Nephron progenitor cell (in vitro differentiated cells): Measurements from ENCODE around the gene ZRANB3.
"Not testable (repeated sequence)": the region's sequence is repeated elsewhere in the genome, so short reads cannot be mapped to it uniquely, and the experiment has no call there.

Experiments
- DNase-seq: peaks from one replicate; pipeline ENCODE4 v3.0.0; 2021
- H3K27ac Mint-ChIP-seq: 2 replicates; pipeline ENCODE4 v1.8.0; 2021; ENCODE audit warnings: mild to moderate bottlenecking, moderate library complexity, mixed read lengths
- H3K27me3 Mint-ChIP-seq: 2 replicates; pipeline ENCODE4 v1.8.0; 2021; ENCODE audit warnings: mild to moderate bottlenecking, low read depth, mixed read lengths; ENCODE audit not compliant: poor library complexity
- H3K36me3 Mint-ChIP-seq: 2 replicates; pipeline ENCODE4 v1.8.0; 2021; ENCODE audit warnings: low read depth, mixed read lengths
- H3K4me1 Mint-ChIP-seq: 2 replicates; pipeline ENCODE4 v1.8.0; 2021; ENCODE audit warnings: mixed read lengths
- H3K4me3 Mint-ChIP-seq: 2 replicates; pipeline ENCODE4 v1.8.0; 2021; ENCODE audit warnings: mild to moderate bottlenecking, moderate library complexity, mixed read lengths
- H3K9me3 Mint-ChIP-seq: 2 replicates; pipeline ENCODE4 v1.8.0; 2021; ENCODE audit warnings: mild to moderate bottlenecking, moderate library complexity, mixed read lengths
- TF ChIP-seq, protein P1 (sequence below): fragments of 200-600 bp; sonication (generic); IDR thresholded peaks from 2 replicates; pipeline ENCODE4 v1.5.0; 2021; ENCODE audit warnings: antibody characterized with exemption

The ZRANB3 gene

DNA sequence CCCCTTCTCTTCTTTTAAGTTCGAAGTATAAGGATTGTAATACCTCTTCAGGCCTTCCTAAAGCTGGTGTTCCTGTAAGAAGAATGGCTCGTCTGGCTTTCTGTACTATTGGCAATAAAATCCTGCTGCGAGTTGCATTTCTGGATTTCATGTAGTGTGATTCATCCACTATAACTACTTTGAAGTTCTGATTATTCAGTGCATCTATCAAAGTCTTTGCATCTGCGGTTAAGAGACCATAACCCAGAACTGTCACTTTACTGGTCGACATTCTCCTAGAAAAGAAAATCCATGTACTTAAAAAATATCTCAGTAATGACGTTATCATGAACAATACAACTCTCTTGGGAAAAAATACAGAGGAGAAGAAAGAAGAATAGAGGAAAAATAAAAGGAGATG is 181.1 kb downstream of the ZRANB3 start:
- H3K27ac Mint-ChIP-seq, result no peak overlapping the region
- peaks cover 37% of the 10 kb centered on the region for H3K36me3 Mint-ChIP-seq

DNA sequence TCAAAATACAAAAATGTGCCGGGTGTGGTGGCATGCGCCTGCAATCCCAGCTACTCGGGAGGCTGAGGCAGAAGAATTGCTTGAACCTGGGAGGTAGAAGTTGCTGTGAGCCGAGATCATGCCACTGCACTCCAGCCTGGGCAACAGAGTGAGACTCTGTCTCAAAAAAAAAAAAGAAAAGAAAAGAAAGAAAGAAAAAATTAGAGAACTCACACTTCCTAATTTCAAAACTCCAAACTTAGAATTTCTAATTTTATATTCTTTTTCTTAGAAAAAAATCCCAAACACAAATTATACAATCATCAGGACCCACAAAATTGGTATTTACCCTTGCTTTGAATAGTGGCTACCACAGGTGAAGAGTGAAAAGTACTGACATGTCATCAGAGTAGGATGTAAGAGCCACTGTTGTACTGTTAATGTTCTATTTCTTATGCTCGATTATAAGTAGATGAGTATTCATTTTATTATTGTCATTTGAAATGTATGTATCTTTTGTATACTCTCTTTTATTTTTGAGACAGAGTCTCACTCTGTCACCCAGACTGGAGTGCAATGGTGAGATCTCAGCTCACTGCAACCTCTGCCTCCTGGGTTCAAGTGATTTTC is 182.8 kb downstream of the ZRANB3 start:
- Mint-ChIP-seq H3K9me3 (peaks cover 15% of the 10 kb centered on the region), H3K36me3 (peaks cover 51% of the 10 kb centered on the region)
- H3K27ac Mint-ChIP-seq, H3K4me1 Mint-ChIP-seq, DNase-seq, H3K4me3 Mint-ChIP-seq, H3K27me3 Mint-ChIP-seq: not testable (repeated sequence)

More for the DNA sequence above, 181.1 kb downstream of the ZRANB3 start:
- TF ChIP-seq, protein P1, sequence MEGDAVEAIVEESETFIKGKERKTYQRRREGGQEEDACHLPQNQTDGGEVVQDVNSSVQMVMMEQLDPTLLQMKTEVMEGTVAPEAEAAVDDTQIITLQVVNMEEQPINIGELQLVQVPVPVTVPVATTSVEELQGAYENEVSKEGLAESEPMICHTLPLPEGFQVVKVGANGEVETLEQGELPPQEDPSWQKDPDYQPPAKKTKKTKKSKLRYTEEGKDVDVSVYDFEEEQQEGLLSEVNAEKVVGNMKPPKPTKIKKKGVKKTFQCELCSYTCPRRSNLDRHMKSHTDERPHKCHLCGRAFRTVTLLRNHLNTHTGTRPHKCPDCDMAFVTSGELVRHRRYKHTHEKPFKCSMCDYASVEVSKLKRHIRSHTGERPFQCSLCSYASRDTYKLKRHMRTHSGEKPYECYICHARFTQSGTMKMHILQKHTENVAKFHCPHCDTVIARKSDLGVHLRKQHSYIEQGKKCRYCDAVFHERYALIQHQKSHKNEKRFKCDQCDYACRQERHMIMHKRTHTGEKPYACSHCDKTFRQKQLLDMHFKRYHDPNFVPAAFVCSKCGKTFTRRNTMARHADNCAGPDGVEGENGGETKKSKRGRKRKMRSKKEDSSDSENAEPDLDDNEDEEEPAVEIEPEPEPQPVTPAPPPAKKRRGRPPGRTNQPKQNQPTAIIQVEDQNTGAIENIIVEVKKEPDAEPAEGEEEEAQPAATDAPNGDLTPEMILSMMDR, result no peak
- Mint-ChIP-seq H3K4me1 (no peaks in the 10 kb centered on the region), H3K4me3 (no peak overlapping the region), H3K27me3 (peaks cover 2% of the 10 kb centered on the region), H3K9me3 (peaks cover 15% of the 10 kb centered on the region)
- no peak for DNase-seq

DNA sequence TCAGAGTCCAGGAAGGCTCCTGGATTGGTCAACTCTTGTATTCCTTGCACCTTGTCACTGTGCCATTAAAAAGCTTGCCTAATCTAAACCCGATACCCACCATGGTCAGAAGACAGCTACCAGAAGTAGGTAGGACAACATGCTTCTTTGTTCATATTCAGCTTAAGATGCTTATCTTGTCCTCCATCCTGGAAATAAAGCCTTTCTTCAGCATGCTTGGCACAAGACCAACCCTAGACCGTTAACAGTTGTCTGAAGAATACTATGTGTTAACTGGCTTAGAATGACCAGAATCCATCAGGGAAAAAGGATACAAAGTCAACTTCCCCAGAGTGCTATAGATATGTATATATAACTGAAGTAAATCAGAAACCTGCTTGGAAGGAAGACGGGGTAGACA is 193.9 kb downstream of the ZRANB3 start:
- H3K27ac Mint-ChIP-seq, result no peak overlapping the region
- DNase-seq, result no peak
- TF ChIP-seq, protein P1, result no peak
- H3K27me3 Mint-ChIP-seq, result no peaks in the 10 kb centered on the region
- H3K4me1 Mint-ChIP-seq, result no peaks in the 10 kb centered on the region
- H3K4me3 Mint-ChIP-seq, result no peak overlapping the region
- H3K36me3 Mint-ChIP-seq, result peaks cover 35% of the 10 kb centered on the region
- H3K9me3 Mint-ChIP-seq, result peaks cover 12% of the 10 kb centered on the region

DNA sequence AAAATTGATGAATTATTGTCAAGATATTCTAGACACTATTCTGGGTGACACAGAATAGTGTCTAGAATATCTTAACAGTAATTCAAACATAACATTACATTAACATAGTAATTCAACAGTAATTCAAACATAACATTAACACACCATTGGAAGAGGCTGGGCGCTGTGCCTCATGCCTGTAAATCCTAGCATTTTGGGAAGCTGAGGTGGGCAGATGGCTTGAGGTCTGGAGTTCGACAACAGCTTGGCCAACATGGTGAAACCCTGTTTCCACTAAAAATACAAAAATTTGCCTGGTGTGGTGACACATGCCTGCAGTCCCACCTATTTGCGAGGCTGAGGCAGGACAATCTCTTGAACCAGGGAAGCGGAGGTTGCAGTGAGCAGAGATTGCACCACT is 195.8 kb downstream of the ZRANB3 start:
- DNase-seq, result no peak
- H3K36me3 Mint-ChIP-seq, result peaks cover 39% of the 10 kb centered on the region
- peaks cover 14% of the 10 kb centered on the region for H3K9me3 Mint-ChIP-seq
- no peaks in the 10 kb centered on the region for H3K27me3 Mint-ChIP-seq
- TF ChIP-seq, protein P1, result no peak
- no peak overlapping the region for H3K27ac Mint-ChIP-seq
- no peak overlapping the region for H3K4me3 Mint-ChIP-seq
- no peaks in the 10 kb centered on the region for H3K4me1 Mint-ChIP-seq

DNA sequence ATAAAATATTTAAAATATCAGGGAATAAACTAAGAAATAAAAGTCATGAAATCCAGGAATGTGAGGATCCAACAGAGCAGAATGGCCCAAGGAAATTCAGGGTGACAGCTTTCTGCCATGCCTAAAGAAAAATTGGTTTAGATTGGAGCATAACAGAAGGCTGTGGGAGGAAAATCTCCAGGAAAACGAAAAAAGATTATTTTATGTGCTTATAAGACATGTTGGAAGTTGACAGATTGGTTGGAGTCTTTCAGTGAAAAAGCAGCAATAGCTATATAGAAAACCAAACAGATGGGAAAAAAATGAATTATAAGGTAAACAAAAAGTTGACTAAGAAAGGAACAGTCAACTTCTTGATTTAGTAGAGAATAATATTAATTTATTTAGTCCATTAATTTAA is 203.9 kb downstream of the ZRANB3 start:
- no peak overlapping the region for H3K4me3 Mint-ChIP-seq
- H3K4me1 Mint-ChIP-seq, result no peaks in the 10 kb centered on the region

DNA sequence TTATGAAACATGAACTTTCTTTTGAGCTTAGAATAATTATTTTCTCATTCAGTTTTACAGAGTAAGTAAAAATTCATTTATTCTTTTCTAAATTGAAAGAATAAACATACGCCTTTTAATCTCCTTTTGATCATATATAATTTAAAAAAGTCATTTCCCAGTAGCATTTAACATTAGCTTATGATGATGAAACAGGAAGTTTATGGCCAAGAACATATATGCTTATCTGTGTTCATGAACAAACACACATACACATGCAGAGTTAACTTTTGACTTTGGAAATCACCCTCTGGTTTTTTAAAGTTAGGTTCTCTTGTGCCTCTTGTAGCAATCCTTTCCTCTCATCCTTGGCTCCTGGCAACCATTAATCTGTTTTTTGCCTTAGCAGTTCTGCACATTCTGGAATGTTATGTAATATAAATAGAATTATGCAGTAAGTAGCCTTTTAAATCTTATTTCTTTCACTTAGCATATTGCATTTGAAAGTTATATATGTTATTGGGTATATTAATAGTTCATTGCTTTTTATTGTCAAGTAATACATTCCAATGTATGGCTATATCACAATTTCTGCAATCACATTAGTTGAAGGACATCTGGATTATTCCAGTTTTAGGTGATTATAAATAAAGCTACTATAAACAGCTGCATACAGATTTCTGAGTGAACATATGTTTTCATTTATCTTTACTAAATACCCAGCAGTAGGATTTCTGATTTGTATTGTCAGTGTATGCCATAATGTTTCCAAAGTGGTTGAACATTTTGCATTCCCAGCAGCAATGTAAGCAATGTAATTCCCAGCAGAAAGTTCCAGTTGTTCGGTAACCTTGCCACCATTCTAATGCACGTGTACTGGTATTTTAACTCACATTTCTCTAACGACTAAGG is 210.3 kb downstream of the ZRANB3 start:
- no peak for DNase-seq
- Mint-ChIP-seq H3K9me3 (peaks cover 8% of the 10 kb centered on the region), H3K4me3 (no peak overlapping the region), H3K4me1 (no peaks in the 10 kb centered on the region), H3K27me3 (no peaks in the 10 kb centered on the region), H3K36me3 (peaks cover 5% of the 10 kb centered on the region), H3K27ac (no peak overlapping the region)
- TF ChIP-seq, protein P1, result no peak

More for the DNA sequence above, 203.9 kb downstream of the ZRANB3 start:
- no peak for DNase-seq
- TF ChIP-seq, protein P1, result no peak
- H3K27ac Mint-ChIP-seq, result no peak overlapping the region
- H3K36me3 Mint-ChIP-seq, result peaks cover 38% of the 10 kb centered on the region
- no peaks in the 10 kb centered on the region for H3K27me3 Mint-ChIP-seq
- H3K9me3 Mint-ChIP-seq, result peaks cover 48% of the 10 kb centered on the region
